ENCODE measurements around the gene OR2T34.
"Not testable (repeated sequence)": the region's sequence is repeated elsewhere in the genome, so short reads cannot be mapped to it uniquely, and the experiment has no call there.

OR2T34 gene

GRCh38 chr1:248574657-248575056 is at the start of gene OR2T34:
Gene OR2T34, minus strand, starts transcription at chr1:248574757. Its CDS starts 0 bp downstream, at chr1:248574757.
- not testable (repeated sequence) for DNase-seq (ENCODE audit: low spot score)

GRCh38 chr1:248622570-248623001 is 48.0 kb upstream of the OR2T34 start:
- DNase-seq (ENCODE audit: low spot score) = no peak

- no peak for DNase-seq (ENCODE audit: low spot score)
These were observed 47.2 kb upstream of the OR2T34 start for GRCh38 chr1:248621770-248622169.

- no peak for DNase-seq (ENCODE audit: low spot score)
These were observed 44.3 kb upstream of the OR2T34 start for GRCh38 chr1:248618878-248619277.

- DNase-seq (ENCODE audit: low spot score) = no peak
These were observed 43.6 kb upstream of the OR2T34 start for GRCh38 chr1:248618119-248618518.

GRCh38 chr1:248613742-248614141 is 39.2 kb upstream of the OR2T34 start:
- DNase-seq (ENCODE audit: low spot score) = no peak

- DNase-seq (ENCODE audit: low spot score) = no peak
These were observed 37.4 kb upstream of the OR2T34 start for GRCh38 chr1:248611883-248612414.

GRCh38 chr1:248610301-248610700 is 35.7 kb upstream of the OR2T34 start:
- DNase-seq (ENCODE audit: low spot score) = no peak

- DNase-seq (ENCODE audit: low spot score) = no peak
These were observed 24.8 kb upstream of the OR2T34 start for GRCh38 chr1:248599396-248599795.

- DNase-seq (ENCODE audit: low spot score) = no peak
These were observed 23.0 kb upstream of the OR2T34 start, which contains the start of gene OR2T10 for GRCh38 chr1:248597589-248597988. Gene OR2T10, minus strand, starts transcription at chr1:248597700. Its CDS starts 3,932 bp downstream, at chr1:248593768.

GRCh38 chr1:248596615-248597014 is 22.1 kb upstream of the OR2T34 start:
- no peak for DNase-seq (ENCODE audit: low spot score)

- no peak for DNase-seq (ENCODE audit: low spot score)
These were observed 18.7 kb upstream of the OR2T34 start for GRCh38 chr1:248593226-248593625.

- DNase-seq (ENCODE audit: low spot score) = no peak
These were observed 18.1 kb upstream of the OR2T34 start for GRCh38 chr1:248592655-248593054.

GRCh38 chr1:248590055-248590454 is 15.5 kb upstream of the OR2T34 start:
- no peak for DNase-seq (ENCODE audit: low spot score)

- DNase-seq (ENCODE audit: low spot score) = no peak
These were observed 14.8 kb upstream of the OR2T34 start for GRCh38 chr1:248589334-248589733.

GRCh38 chr1:248585266-248585665 is 10.7 kb upstream of the OR2T34 start:
- no peak for DNase-seq (ENCODE audit: low spot score)

- DNase-seq (ENCODE audit: low spot score) = no peak
These were observed 1.9 kb upstream of the OR2T34 start for GRCh38 chr1:248576260-248576980.

- DNase-seq (ENCODE audit: low spot score) = not testable (repeated sequence)
These were observed 701 bp downstream of the OR2T34 start for GRCh38 chr1:248573856-248574255.

GRCh38 chr1:248572049-248572448 is 2.5 kb downstream of the OR2T34 start:
- DNase-seq (ENCODE audit: low spot score) = not testable (repeated sequence)

- not testable (repeated sequence) for DNase-seq (ENCODE audit: low spot score)
These were observed 3.7 kb downstream of the OR2T34 start for GRCh38 chr1:248570811-248571210.

- DNase-seq (ENCODE audit: low spot score) = not testable (repeated sequence)
These were observed 5.5 kb downstream of the OR2T34 start for GRCh38 chr1:248569049-248569448.

- DNase-seq (ENCODE audit: low spot score) = not testable (repeated sequence)
These were observed 8.8 kb downstream of the OR2T34 start for GRCh38 chr1:248565530-248566373.

GRCh38 chr1:248562672-248563071 is 11.9 kb downstream of the OR2T34 start, which contains the start of gene OR2T29:
Gene OR2T29, minus strand, starts transcription at chr1:248562772. Its CDS starts 3,281 bp downstream, at chr1:248559491.
- DNase-seq (ENCODE audit: low spot score) = not testable (repeated sequence)
